Upper lobe of right lung (tissue), 1 donor: ENCODE measurements around the gene RAB31. TPM values are rescaled to one million over a fixed set of nuclear protein-coding genes. Genes with fewer than 3 reads are reported as not detected.

Experiments used
- ATAC-seq: fragments of 200-7000 bp; cut with Tn5 transposase; one replicate; pipeline ENCODE4 v1.9.1; 2020; ENCODE audit warnings: mild to moderate bottlenecking, moderate library complexity
- DNase-seq: peaks from one replicate; pipeline ENCODE4 v3.0.0-alpha.2; 2020
- H3K27ac ChIP-seq: fragments of 200-600 bp; one replicate; pipeline ENCODE4 v1.8.0; 2022
- H3K27me3 ChIP-seq: fragments of 200-600 bp; one replicate; pipeline ENCODE4 v1.8.0; 2022; ENCODE audit warnings: mild to moderate bottlenecking
- H3K36me3 ChIP-seq: fragments of 200-600 bp; one replicate; pipeline ENCODE4 v1.8.0; 2022
- H3K4me1 ChIP-seq: fragments of 200-600 bp; one replicate; pipeline ENCODE4 v1.8.0; 2022
- H3K4me3 ChIP-seq: fragments of 200-600 bp; one replicate; pipeline ENCODE4 v1.8.0; 2022; ENCODE audit warnings: mild to moderate bottlenecking
- H3K9me3 ChIP-seq: fragments of 200-600 bp; one replicate; pipeline ENCODE4 v1.8.0; 2022
- CTCF ChIP-seq: fragments of 200-600 bp; IDR thresholded peaks from one replicate; pipeline ENCODE4 v1.8.0; 2022; ENCODE audit warnings: antibody characterized with exemption
- intact Hi-C: fragments of 100-400 bp; cut with DNase I; formaldehyde crosslinking; loops from one replicate; pipeline ENCODE4 v1.11.0; 2022
- total RNA-seq: library from RNA; stranded (reverse); fragmentation: NEBNext Ultra II Directional; extraction: Animal tissue kit (Norgen Biotek cat#: 25700); gene quantifications from one replicate; pipeline ENCODE4 v1.2.1, GENCODE V29; 2021
- donor health status: DM: no; HTN: yes; CAD: no; lungs with severe emphysema.

The RAB31 gene
- total RNA-seq, 1 donor from 2014 or later, result 137 TPM

GRCh38 chr18:9681217-9681616 is 26.9 kb upstream of the RAB31 start:
- H3K4me3 ChIP-seq, result no peak overlapping the region
- no peaks in the 10 kb centered on the region for H3K27me3 ChIP-seq
- H3K27ac ChIP-seq, result no peak overlapping the region
- H3K36me3 ChIP-seq, result no peaks in the 10 kb centered on the region
- ATAC-seq, result no peak
- H3K9me3 ChIP-seq, result no peaks in the 10 kb centered on the region
- no peak for DNase-seq
- no peak for TF ChIP-seq CTCF
- peaks cover 21% of the 10 kb centered on the region for H3K4me1 ChIP-seq
- intact Hi-C loops, result no loop called here

DNA sequence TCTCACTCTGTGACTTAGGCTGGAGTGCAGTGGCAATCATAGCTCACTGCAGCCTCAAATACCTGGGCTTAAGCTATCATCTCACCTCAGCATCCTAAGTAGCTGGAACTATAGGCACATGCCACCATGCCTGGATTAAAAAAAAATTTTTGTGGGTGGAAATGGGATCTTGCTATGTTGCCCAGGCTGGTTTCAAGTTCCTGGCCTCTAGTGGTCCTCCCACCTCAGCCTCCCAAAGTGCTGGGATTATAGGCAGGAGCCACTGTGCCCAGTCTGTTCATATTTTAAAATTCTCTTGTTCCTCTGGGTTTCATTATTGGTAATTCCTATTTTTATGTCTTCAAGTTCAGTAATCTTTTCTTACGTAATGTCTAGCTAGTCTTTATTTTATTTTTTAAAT is 25.5 kb upstream of the RAB31 start:
- no peak for DNase-seq
- no peaks in the 10 kb centered on the region for H3K27me3 ChIP-seq
- H3K9me3 ChIP-seq, result no peaks in the 10 kb centered on the region
- H3K27ac ChIP-seq, result no peak overlapping the region
- no peak for TF ChIP-seq CTCF
- no peaks in the 10 kb centered on the region for H3K36me3 ChIP-seq
- ATAC-seq, result no peak
- intact Hi-C loops, result no loop called here
- H3K4me3 ChIP-seq, result no peak overlapping the region
- H3K4me1 ChIP-seq, result peaks cover 21% of the 10 kb centered on the region

DNA sequence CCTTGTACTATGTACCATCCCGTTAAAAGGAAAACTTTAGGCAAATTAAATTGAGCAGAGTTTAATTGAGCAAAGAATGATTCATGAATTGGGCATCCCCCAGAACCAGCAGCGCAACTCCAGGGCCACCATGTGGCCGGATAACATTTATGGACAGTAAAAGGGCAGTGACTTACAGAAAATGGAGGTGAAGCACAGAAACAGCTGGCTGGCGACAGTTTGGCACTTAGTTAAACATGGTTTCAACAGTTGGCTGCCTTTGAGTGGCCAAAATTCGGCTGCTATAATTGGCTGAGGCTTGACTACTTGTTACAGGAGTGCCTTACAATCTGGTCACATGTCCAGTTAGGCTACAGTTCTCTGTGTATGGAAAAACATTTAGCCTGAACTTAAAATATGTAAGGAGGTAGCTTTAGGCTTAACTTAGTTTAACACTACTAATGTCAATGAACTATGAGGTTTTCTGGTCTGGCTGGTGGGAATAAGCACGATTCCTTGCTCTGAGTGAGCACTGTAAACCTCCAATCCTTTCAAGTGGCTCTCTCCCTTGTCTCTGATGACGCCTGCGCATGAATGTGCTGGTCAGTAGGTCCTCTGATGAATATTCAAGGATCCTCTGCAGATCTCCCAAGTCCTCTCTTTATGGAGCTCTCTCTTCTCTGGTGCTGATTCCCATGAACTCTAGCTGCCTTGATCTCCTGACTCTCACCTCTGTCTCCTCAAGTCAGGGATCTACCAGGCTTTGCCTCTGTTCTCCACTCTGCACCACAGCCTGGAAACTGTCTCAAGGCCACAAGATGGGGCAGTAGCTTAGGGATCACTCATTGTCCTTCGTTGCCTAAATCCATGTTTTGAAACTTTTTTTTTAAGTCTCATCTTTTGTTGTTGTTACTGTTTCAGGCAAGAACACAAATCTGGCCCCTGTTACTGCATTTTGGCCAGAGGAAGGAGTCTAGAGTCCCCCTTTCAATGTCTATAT is 24.4 kb upstream of the RAB31 start:
- TF ChIP-seq CTCF, result peak; percentile 46
- Histone ChIP-seq H3K27ac (peak overlapping the region; percentile 79), H3K27me3 (no peaks in the 10 kb centered on the region), H3K36me3 (no peaks in the 10 kb centered on the region), H3K9me3 (no peaks in the 10 kb centered on the region), H3K4me1 (peaks cover 21% of the 10 kb centered on the region), H3K4me3 (no peak overlapping the region)
- intact Hi-C loops, result no loop called here
- DNase-seq (no peak), ATAC-seq (peak; percentile 79)

- peak; percentile 74 for DNase-seq
Observed at GRCh38 chr18:9684881-9685614, 23.1 kb upstream of the RAB31 start.

DNA sequence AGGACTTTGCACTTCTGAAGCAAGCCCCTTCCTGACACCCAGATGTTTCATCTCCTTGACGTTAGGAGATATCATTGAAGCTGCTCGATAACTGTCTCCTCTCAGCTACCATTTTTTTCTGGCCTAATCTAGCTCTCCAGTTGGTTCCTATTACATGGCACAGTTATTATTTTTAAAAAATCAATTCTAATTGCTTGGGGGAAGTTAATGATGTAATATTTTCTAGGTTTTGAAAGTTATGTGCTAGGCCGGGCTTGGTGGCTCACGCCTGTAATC is 22.5 kb upstream of the RAB31 start:
- DNase-seq, result no peak
- Histone ChIP-seq H3K36me3 (no peaks in the 10 kb centered on the region), H3K4me3 (no peak overlapping the region), H3K27ac (peak overlapping the region; percentile 79), H3K4me1 (peaks cover 21% of the 10 kb centered on the region), H3K27me3 (no peaks in the 10 kb centered on the region), H3K9me3 (no peaks in the 10 kb centered on the region)
- intact Hi-C loops, result no loop called here
- ATAC-seq, result no peak
- TF ChIP-seq CTCF, result no peak

More at GRCh38 chr18:9684881-9685614, 23.1 kb upstream of the RAB31 start:
- ATAC-seq, result peak; percentile 87
- Histone ChIP-seq H3K27ac (peak overlapping the region; percentile 79), H3K9me3 (no peaks in the 10 kb centered on the region), H3K4me3 (no peak overlapping the region), H3K27me3 (no peaks in the 10 kb centered on the region), H3K36me3 (no peaks in the 10 kb centered on the region), H3K4me1 (peaks cover 21% of the 10 kb centered on the region)
- intact Hi-C loops, result no loop called here
- no peak for TF ChIP-seq CTCF
